ENCODE results near the gene EIF1B.

EIF1B gene

GRCh38 chr3:40309925-40310695 lies 603 bp downstream of the EIF1B start:
- peak; percentile 31 for DNase-seq

- DNase-seq, result no peak
Measured at GRCh38 chr3:40310705-40311104, 1.2 kb downstream of the EIF1B start.

GRCh38 chr3:40312661-40313226 lies 3.2 kb downstream of the EIF1B start:
- no peak for DNase-seq

- DNase-seq, result peak in 1 of 2 donors; percentile 5
Measured at GRCh38 chr3:40313975-40314860, 4.7 kb downstream of the EIF1B start.

GRCh38 chr3:40317061-40317855 lies 7.8 kb downstream of the EIF1B start:
- DNase-seq, result peak; percentile 45 to 70

- no peak for DNase-seq
Measured at GRCh38 chr3:40321818-40322217, 12.3 kb downstream of the EIF1B start.

GRCh38 chr3:40323946-40324345 lies 14.4 kb downstream of the EIF1B start:
- DNase-seq, result no peak

- DNase-seq, result no peak
Measured at GRCh38 chr3:40324621-40325020, 15.1 kb downstream of the EIF1B start.

- no peak for DNase-seq
Measured at GRCh38 chr3:40325465-40325864, 16.0 kb downstream of the EIF1B start.

- DNase-seq, result no peak
Measured at GRCh38 chr3:40328374-40328773, 18.9 kb downstream of the EIF1B start.

GRCh38 chr3:40329071-40329470 lies 19.6 kb downstream of the EIF1B start:
- no peak for DNase-seq

- DNase-seq, result no peak
Measured at GRCh38 chr3:40332684-40333083, 23.2 kb downstream of the EIF1B start.

GRCh38 chr3:40333416-40333815 lies 23.9 kb downstream of the EIF1B start:
- no peak for DNase-seq

- DNase-seq, result no peak
Measured at GRCh38 chr3:40333852-40334251, 24.3 kb downstream of the EIF1B start.

- no peak for DNase-seq
Measured at GRCh38 chr3:40336101-40336500, 26.6 kb downstream of the EIF1B start.

- no peak for DNase-seq
Measured at GRCh38 chr3:40336511-40337135, 27.1 kb downstream of the EIF1B start.

- no peak for DNase-seq
Measured at GRCh38 chr3:40337136-40338108, 27.9 kb downstream of the EIF1B start.

- no peak for DNase-seq
Measured at GRCh38 chr3:40339871-40340270, 30.4 kb downstream of the EIF1B start.

- DNase-seq, result no peak
Measured at GRCh38 chr3:40340541-40341170, 31.1 kb downstream of the EIF1B start.

GRCh38 chr3:40341671-40342070 lies 32.2 kb downstream of the EIF1B start:
- no peak for DNase-seq

- no peak for DNase-seq
Measured at GRCh38 chr3:40350529-40350928, 41.0 kb downstream of the EIF1B start.
